Liver (tissue), 9 donors: Measurements from ENCODE around the gene CTSF. TPM values are rescaled to one million over a fixed set of nuclear protein-coding genes. Genes with fewer than 3 reads are reported as not detected.

ENCODE experiments used
- DNase-seq: peaks from one replicate; pipeline ENCODE4 v3.0.0-alpha.2; 2017; ENCODE audit warnings: low spot score
- H3K27ac ChIP-seq, 2 donors: one replicate each; pipeline ENCODE4 v1.7.0; 2013; ENCODE audit warnings: inconsistent platforms in 2 of 2, low read length in 2 of 2, control low read depth in 1 of 2, low read depth in 1 of 2, mild to moderate bottlenecking in 1 of 2
- H3K27me3 ChIP-seq, 4 donors: one replicate each; pipeline versions ENCODE4 v1.6.1 to v1.7.0; 2013; ENCODE audit warnings: low read length in 3 of 4, inconsistent platforms in 1 of 4, mild to moderate bottlenecking in 1 of 4, moderate library complexity in 1 of 4; ENCODE audit not compliant: control insufficient read depth in 4 of 4, insufficient read depth in 4 of 4
- H3K36me3 ChIP-seq, 4 donors: one replicate each; pipeline versions ENCODE4 v1.6.1 to v1.7.0; 2013; ENCODE audit warnings: low read length in 3 of 4, mild to moderate bottlenecking in 3 of 4, low read depth in 1 of 4, moderate library complexity in 1 of 4; ENCODE audit not compliant: control insufficient read depth in 4 of 4, insufficient read depth in 3 of 4
- H3K4me1 ChIP-seq, 4 donors: one replicate each; pipeline versions ENCODE4 v1.6.1 to v1.7.0; 2013; ENCODE audit warnings: low read length in 3 of 4, mild to moderate bottlenecking in 3 of 4, moderate library complexity in 1 of 4; ENCODE audit not compliant: control insufficient read depth in 4 of 4, insufficient read depth in 4 of 4
- H3K4me3 ChIP-seq, 3 donors: one replicate each; pipeline versions ENCODE4 v1.6.1 to v1.7.0; 2013; ENCODE audit warnings: low read length in 3 of 3, control low read depth in 1 of 3, low read depth in 1 of 3, mild to moderate bottlenecking in 1 of 3
- H3K9ac ChIP-seq, 2 donors: one replicate each; pipeline ENCODE4 v1.7.0; 2013; ENCODE audit warnings: low read length in 2 of 2, mild to moderate bottlenecking in 2 of 2, moderate library complexity in 2 of 2, control low read depth in 1 of 2, low read depth in 1 of 2
- H3K9me3 ChIP-seq, 4 donors: one replicate each; pipeline versions ENCODE4 v1.6.1 to v1.7.0; 2013; ENCODE audit warnings: low read length in 3 of 4; ENCODE audit not compliant: control insufficient read depth in 4 of 4
- EGR1 ChIP-seq, 2 donors: IDR thresholded peaks; 2 replicates each; pipeline ENCODE4 v1.6.1; 2016 to 2018; ENCODE audit warnings: antibody characterized with exemption in 2 of 2, low read depth in 2 of 2
- FOXA1 ChIP-seq: IDR thresholded peaks from 2 replicates; pipeline ENCODE4 v1.6.1; 2016; ENCODE audit warnings: antibody characterized with exemption
- FOXA2 ChIP-seq: IDR thresholded peaks from 2 replicates; pipeline ENCODE4 v1.6.1; 2016; ENCODE audit warnings: antibody characterized with exemption
- GABPA ChIP-seq, 2 donors: IDR thresholded peaks in 1 of 2; conservative IDR thresholded peaks in 1 of 2; 2 replicates each; pipeline ENCODE4 v1.6.1; 2016; ENCODE audit warnings: antibody characterized with exemption in 2 of 2, mild to moderate bottlenecking in 1 of 2, moderate library complexity in 1 of 2
- HNF4A ChIP-seq, 2 donors: conservative IDR thresholded peaks; 2 replicates each; pipeline ENCODE4 v1.6.1; 2016; ENCODE audit warnings: antibody characterized with exemption in 2 of 2, mild to moderate bottlenecking in 2 of 2
- HNF4G ChIP-seq: IDR thresholded peaks from 2 replicates; pipeline ENCODE4 v1.6.1; 2016; ENCODE audit warnings: antibody characterized with exemption
- JUND ChIP-seq, 2 donors: IDR thresholded peaks; 2 replicates each; pipeline ENCODE4 v1.6.1; 2016; ENCODE audit warnings: antibody characterized with exemption in 2 of 2
- NR2F2 ChIP-seq: IDR thresholded peaks from 2 replicates; pipeline ENCODE4 v1.6.1; 2016; ENCODE audit warnings: antibody characterized with exemption
- RAD21 ChIP-seq, 2 donors: IDR thresholded peaks; 2 replicates each; pipeline ENCODE4 v1.6.1; 2016; ENCODE audit warnings: antibody characterized with exemption in 2 of 2, mild to moderate bottlenecking in 2 of 2
- RXRA ChIP-seq, 2 donors: IDR thresholded peaks; 2 replicates each; pipeline ENCODE4 v1.6.1; 2017 to 2018; ENCODE audit warnings: antibody characterized with exemption in 2 of 2, mild to moderate bottlenecking in 1 of 2
- SP1 ChIP-seq: IDR thresholded peaks from 2 replicates; pipeline ENCODE4 v1.6.1; 2018; ENCODE audit warnings: antibody characterized with exemption, mild to moderate bottlenecking
- TAF1 ChIP-seq: conservative IDR thresholded peaks from 2 replicates; pipeline ENCODE4 v1.6.1; 2016; ENCODE audit warnings: antibody characterized with exemption, mild to moderate bottlenecking
- YY1 ChIP-seq: IDR thresholded peaks from 2 replicates; pipeline ENCODE4 v1.6.1; 2016; ENCODE audit warnings: antibody characterized with exemption, mild to moderate bottlenecking
- WGBS: extraction: QIAGEN DNeasy Blood & Tissue Kit; methylation state at CpG from one replicate; pipeline ENCODE4 v1.1.7; 2013; 5-methylcytosine and 5-hydroxymethylcytosine counted together
- polyA plus RNA-seq, 2 donors: library from polyadenylated mRNA; stranded (reverse) in 1 of 2; unstranded in 1 of 2; fragments of 200-250 nt in 1 of 2; fragments of >200 nt in 1 of 2; fragmentation: Nextera tagmentation in 1 of 2; extraction: Ambion mirVana in 1 of 2; gene quantifications; one replicate each; pipeline versions ENCODE4 v1.2.1 to v1.2.3, GENCODE V29; 2013 to 2015
- total RNA-seq, 2 donors: library from RNA; depleted of rRNA; stranded (reverse); fragments of >200 nt; gene quantifications; one replicate each; pipeline ENCODE4 v1.2.3, GENCODE V29; 2014
- TF ChIP-seq, protein P1 (sequence below): IDR thresholded peaks from 2 replicates; pipeline ENCODE4 v1.6.1; 2016; ENCODE audit warnings: antibody characterized with exemption
- TF ChIP-seq, protein P2 (sequence below): IDR thresholded peaks from 2 replicates; pipeline ENCODE4 v1.6.1; 2016; ENCODE audit warnings: antibody characterized with exemption, mild to moderate bottlenecking
- TF ChIP-seq, protein P3 (sequence below): IDR thresholded peaks from 2 replicates; pipeline ENCODE4 v1.6.1; 2016; ENCODE audit warnings: antibody characterized with exemption
- TF ChIP-seq, protein P4 (sequence below): IDR thresholded peaks from 2 replicates; pipeline ENCODE4 v1.6.1; 2016; ENCODE audit warnings: antibody characterized with exemption
- donor health status: healthy.
- donor health status: healthy.
- donor health status: healthy.
- donor health status: healthy.
- donor health status: healthy.

The CTSF gene
- total and polyA plus RNA-seq, 4 donors, result 8.5 to 31.9 (median 24.0) TPM

DNA sequence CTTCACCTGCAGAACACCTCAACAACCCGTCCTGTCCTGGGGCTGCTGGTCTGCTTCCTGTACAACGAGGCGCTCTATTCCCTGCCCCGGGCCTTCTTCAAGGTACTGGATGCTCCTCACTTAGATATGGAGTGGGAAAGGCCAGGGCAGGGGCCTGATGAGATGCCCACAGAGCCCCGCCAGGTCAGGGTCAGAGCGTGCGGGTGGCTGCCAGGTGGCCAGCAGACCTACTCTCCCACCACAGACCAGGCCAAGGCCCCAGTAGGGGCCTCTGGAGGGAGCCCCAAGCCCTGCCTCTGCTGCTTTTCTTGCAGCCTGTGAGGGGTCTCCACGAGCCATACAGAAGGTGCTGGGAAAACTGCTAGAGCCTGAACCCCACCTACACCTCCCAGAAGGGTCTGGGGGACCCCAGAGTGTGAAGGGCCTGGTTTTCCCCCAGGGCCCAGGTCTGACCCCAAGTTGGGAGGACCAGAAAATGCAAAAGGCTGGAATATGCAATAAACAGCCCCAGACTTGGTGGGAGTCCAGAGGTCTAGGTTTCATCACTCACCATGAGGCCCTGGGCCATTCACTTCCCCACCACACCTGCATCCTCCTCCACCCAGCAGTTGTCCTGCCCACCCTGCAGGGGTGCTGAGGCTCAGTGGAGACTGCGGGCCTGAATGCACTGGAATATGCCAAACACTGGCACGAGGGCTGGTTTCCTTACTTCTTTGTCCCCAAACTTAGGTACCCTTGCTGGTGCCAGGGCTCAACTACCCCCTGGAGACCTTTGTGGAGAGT lies 37.3 kb downstream of the CTSF start:
- H3K36me3 ChIP-seq, result peaks cover 0 to 19% (median 0%) of the 10 kb centered on the region in 4 donors
- TF ChIP-seq YY1 (no peak), FOXA2 (no peak), HNF4G (no peak), RXRA (IDR thresholded peaks at IDR 0.05) (no peak), SP1 (no peak), JUND (IDR thresholded peaks at IDR 0.05) (no peak), TAF1 (no peak), GABPA (IDR thresholded peaks at IDR 0.05 in 1 of 2, conservative IDR thresholded peaks at IDR 0.05 in 1 of 2) (no peak), NR2F2 (no peak), RAD21 (IDR thresholded peaks at IDR 0.05) (no peak), HNF4A (conservative IDR thresholded peaks at IDR 0.05) (no peak), EGR1 (IDR thresholded peaks at IDR 0.05; ENCODE audit: low read depth in 2 of 2) (no peak), FOXA1 (no peak)
- TF ChIP-seq, protein P1, sequence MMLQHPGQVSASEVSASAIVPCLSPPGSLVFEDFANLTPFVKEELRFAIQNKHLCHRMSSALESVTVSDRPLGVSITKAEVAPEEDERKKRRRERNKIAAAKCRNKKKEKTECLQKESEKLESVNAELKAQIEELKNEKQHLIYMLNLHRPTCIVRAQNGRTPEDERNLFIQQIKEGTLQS, result no peak
- TF ChIP-seq, protein P2, sequence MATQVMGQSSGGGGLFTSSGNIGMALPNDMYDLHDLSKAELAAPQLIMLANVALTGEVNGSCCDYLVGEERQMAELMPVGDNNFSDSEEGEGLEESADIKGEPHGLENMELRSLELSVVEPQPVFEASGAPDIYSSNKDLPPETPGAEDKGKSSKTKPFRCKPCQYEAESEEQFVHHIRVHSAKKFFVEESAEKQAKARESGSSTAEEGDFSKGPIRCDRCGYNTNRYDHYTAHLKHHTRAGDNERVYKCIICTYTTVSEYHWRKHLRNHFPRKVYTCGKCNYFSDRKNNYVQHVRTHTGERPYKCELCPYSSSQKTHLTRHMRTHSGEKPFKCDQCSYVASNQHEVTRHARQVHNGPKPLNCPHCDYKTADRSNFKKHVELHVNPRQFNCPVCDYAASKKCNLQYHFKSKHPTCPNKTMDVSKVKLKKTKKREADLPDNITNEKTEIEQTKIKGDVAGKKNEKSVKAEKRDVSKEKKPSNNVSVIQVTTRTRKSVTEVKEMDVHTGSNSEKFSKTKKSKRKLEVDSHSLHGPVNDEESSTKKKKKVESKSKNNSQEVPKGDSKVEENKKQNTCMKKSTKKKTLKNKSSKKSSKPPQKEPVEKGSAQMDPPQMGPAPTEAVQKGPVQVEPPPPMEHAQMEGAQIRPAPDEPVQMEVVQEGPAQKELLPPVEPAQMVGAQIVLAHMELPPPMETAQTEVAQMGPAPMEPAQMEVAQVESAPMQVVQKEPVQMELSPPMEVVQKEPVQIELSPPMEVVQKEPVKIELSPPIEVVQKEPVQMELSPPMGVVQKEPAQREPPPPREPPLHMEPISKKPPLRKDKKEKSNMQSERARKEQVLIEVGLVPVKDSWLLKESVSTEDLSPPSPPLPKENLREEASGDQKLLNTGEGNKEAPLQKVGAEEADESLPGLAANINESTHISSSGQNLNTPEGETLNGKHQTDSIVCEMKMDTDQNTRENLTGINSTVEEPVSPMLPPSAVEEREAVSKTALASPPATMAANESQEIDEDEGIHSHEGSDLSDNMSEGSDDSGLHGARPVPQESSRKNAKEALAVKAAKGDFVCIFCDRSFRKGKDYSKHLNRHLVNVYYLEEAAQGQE, result no peak
- TF ChIP-seq, protein P3, sequence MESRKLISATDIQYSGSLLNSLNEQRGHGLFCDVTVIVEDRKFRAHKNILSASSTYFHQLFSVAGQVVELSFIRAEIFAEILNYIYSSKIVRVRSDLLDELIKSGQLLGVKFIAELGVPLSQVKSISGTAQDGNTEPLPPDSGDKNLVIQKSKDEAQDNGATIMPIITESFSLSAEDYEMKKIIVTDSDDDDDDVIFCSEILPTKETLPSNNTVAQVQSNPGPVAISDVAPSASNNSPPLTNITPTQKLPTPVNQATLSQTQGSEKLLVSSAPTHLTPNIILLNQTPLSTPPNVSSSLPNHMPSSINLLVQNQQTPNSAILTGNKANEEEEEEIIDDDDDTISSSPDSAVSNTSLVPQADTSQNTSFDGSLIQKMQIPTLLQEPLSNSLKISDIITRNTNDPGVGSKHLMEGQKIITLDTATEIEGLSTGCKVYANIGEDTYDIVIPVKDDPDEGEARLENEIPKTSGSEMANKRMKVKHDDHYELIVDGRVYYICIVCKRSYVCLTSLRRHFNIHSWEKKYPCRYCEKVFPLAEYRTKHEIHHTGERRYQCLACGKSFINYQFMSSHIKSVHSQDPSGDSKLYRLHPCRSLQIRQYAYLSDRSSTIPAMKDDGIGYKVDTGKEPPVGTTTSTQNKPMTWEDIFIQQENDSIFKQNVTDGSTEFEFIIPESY, result no peak
- TF ChIP-seq, protein P4, sequence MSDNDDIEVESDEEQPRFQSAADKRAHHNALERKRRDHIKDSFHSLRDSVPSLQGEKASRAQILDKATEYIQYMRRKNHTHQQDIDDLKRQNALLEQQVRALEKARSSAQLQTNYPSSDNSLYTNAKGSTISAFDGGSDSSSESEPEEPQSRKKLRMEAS, result no peak
- H3K9ac ChIP-seq, result no peak overlapping the region
- H3K27me3 ChIP-seq, result no peaks in the 10 kb centered on the region
- H3K4me1 ChIP-seq, result no peaks in the 10 kb centered on the region
- no peaks in the 10 kb centered on the region for H3K9me3 ChIP-seq
- no peak overlapping the region for H3K27ac ChIP-seq
- DNase-seq, result no peak
- H3K4me3 ChIP-seq, result no peak overlapping the region
- WGBS, result 93% methylated on average over 10 of the region's 10 CpGs

DNA sequence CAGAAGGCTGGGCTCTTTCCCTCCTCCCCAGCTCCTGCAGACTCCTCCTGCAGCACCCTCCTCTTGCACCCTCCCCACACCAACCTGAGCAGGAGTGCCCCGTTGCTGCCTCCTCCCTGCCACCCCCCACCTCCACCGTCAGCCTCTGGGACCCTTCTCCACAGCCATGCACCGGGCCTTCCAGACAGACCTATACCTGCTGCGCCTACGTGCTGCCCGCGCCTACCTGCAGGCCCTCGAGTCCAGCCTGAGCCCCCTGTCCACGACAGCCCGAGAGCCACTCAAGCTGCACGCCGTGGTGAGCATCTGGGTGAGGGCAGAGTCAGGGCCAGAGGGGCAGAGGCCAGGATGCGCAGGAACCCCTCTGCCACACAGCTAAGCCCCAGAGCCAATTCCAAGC lies 38.8 kb downstream of the CTSF start:
- Histone ChIP-seq H3K4me3 (no peak overlapping the region), H3K27ac (no peak overlapping the region), H3K36me3 (peaks cover 0 to 15% (median 0%) of the 10 kb centered on the region in 4 donors), H3K9ac (no peak overlapping the region), H3K4me1 (no peaks in the 10 kb centered on the region), H3K27me3 (no peaks in the 10 kb centered on the region), H3K9me3 (no peaks in the 10 kb centered on the region)
- no peak for DNase-seq
- 93% methylated on average over 13 of the region's 13 CpGs for WGBS
- TF ChIP-seq, protein P4, result no peak
- TF ChIP-seq SP1 (no peak), HNF4A (conservative IDR thresholded peaks at IDR 0.05) (no peak), EGR1 (IDR thresholded peaks at IDR 0.05; ENCODE audit: low read depth in 2 of 2) (no peak), HNF4G (no peak), FOXA1 (no peak), RAD21 (IDR thresholded peaks at IDR 0.05) (no peak), FOXA2 (no peak), NR2F2 (no peak), GABPA (IDR thresholded peaks at IDR 0.05 in 1 of 2, conservative IDR thresholded peaks at IDR 0.05 in 1 of 2) (no peak), JUND (IDR thresholded peaks at IDR 0.05) (no peak), TAF1 (no peak), YY1 (no peak), RXRA (IDR thresholded peaks at IDR 0.05) (no peak)
- TF ChIP-seq, protein P3, result no peak
- TF ChIP-seq, protein P2, result no peak
- TF ChIP-seq, protein P1, result no peak
